AG04450 (cell line): Measurements from ENCODE around the gene CES2. TPM values are rescaled to one million over a fixed set of nuclear protein-coding genes. Genes with fewer than 3 reads are reported as not detected.

Experiments
- CTCF ChIA-PET: fragments of 300-600, 350-600 bp; formaldehyde crosslinking; extraction: SDS; loops from one replicate; lab custom pipeline; 2022; ENCODE audit warnings: antibody characterized with exemption, inconsistent platforms; lab: Charles Lee
- POLR2A ChIA-PET: fragments of 350-600 bp; formaldehyde crosslinking; extraction: SDS; loops from one replicate; lab custom pipeline; 2021; ENCODE audit warnings: antibody characterized with exemption, inconsistent platforms; lab: Yijun Ruan, JAX
- DNase-seq: peaks from one replicate; pipeline ENCODE4 v3.0.0-alpha.2; 2011; ENCODE audit warnings: low read depth, low spot score
- H3K27ac ChIP-seq: one replicate; pipeline ENCODE4 v1.5.1; 2012; ENCODE audit warnings: low read depth, low read length, control low read depth
- H3K27me3 ChIP-seq: one replicate; pipeline ENCODE4 v1.6.0; 2012; ENCODE audit warnings: low read length; ENCODE audit not compliant: control insufficient read depth, insufficient read depth
- H3K4me3 ChIP-seq: 2 replicates; pipeline ENCODE4 v1.5.1; 2011; ENCODE audit warnings: mild to moderate bottlenecking, low read depth, low read length, control low read depth
- H3K9me3 ChIP-seq: 2 replicates; pipeline ENCODE4 v1.5.1; 2012; ENCODE audit warnings: low read length; ENCODE audit not compliant: control insufficient read depth, insufficient read depth
- polyA plus RNA-seq: library from polyadenylated mRNA; depleted of rRNA; stranded (reverse); fragments of >200 nt; gene quantifications from 2 replicates; pipeline ENCODE4 v1.2.3, GENCODE V29; 2011
- TF ChIP-seq, protein P1 (sequence below): IDR thresholded peaks from 2 replicates; pipeline ENCODE4 v1.5.1; 2011; ENCODE audit warnings: low read depth, low read length, control low read depth, inconsistent platforms

Gene CES2
- polyA plus RNA-seq, 1 experiment, result 20.7 TPM

DNA sequence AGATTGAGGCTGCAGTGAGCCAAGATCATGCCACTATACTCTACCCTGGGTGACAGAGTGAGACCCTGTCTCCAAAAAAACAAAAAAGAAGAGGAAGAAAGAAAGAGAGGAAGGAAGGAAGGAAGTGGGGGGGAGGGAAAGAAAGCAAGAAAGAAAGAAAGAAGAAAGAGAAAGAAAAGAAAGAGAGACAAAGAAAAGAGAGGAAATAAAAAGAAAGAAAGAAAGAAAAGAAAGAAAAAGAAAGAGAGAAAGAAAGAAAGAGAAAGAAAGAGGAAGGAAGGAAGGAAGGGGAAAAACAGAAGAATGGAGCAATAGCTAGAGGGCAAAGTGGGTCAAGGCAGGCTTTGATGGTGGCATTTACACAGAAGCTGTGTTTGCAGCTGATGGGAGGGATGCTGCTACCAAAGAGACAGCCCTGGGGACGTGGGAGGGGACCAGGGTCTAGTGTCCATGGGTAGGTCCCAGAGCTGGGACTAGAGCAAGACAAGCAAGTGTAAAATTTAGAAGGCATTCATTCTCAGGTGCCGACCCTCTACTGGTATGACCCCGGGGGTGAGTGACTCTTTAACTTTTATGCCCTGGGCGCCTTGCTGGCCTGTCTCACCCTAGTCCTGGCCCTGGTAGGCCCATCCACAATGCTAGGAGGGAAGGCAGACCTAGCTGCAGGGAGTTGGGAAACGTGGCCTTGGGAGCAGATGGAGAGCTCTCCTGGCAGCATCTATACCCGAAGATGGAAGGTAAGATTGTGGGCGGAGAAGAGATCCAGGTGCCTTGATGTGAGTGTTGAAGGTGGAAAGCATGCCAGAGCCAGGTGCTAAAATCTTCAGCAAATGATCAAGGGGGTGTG is 23.8 kb downstream of the CES2 start:
- Histone ChIP-seq H3K9me3 (no peaks in the 10 kb centered on the region), H3K27ac (no peak overlapping the region), H3K27me3 (peaks cover 15% of the 10 kb centered on the region), H3K4me3 (no peak overlapping the region)
- TF ChIP-seq, protein P1, sequence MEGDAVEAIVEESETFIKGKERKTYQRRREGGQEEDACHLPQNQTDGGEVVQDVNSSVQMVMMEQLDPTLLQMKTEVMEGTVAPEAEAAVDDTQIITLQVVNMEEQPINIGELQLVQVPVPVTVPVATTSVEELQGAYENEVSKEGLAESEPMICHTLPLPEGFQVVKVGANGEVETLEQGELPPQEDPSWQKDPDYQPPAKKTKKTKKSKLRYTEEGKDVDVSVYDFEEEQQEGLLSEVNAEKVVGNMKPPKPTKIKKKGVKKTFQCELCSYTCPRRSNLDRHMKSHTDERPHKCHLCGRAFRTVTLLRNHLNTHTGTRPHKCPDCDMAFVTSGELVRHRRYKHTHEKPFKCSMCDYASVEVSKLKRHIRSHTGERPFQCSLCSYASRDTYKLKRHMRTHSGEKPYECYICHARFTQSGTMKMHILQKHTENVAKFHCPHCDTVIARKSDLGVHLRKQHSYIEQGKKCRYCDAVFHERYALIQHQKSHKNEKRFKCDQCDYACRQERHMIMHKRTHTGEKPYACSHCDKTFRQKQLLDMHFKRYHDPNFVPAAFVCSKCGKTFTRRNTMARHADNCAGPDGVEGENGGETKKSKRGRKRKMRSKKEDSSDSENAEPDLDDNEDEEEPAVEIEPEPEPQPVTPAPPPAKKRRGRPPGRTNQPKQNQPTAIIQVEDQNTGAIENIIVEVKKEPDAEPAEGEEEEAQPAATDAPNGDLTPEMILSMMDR, result no peak
- ChIA-PET POLR2A (no interaction called here), CTCF (interaction anchor here (0.7 to 3.8 kb wide), 8 partner anchors 13 to 374 kb away, joined by 3 to 19 read pairs (median 4); no protein-coding TSS in a partner anchor)
- DNase-seq, result no peak

DNA sequence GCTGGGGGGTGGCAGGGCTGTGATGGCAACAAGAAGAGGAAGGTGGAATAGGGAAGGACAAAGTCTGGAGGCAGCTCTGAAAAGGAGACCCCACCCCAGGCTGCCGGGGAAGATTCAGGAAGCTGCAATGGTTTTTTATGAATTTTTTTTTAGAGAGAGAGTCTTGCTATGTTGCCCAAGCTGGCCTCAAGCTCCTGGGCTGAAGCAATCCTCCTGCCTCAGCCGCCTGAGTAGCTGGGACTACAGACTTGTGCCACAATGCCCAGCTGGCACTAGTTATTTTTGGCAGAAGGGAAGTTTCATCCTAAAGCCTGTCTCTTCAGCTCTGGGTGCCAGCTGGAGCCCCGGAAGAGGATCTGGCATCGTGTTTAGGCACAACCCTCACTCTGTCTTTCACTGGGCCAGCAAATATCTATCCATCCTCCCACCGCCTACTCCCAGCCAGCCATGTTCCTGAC is 24.4 kb downstream of the CES2 start:
- Histone ChIP-seq H3K27ac (no peak overlapping the region), H3K9me3 (no peaks in the 10 kb centered on the region), H3K4me3 (no peak overlapping the region), H3K27me3 (peaks cover 21% of the 10 kb centered on the region)
- POLR2A ChIA-PET, result interaction anchor here (0.6 kb wide), 1 partner anchor 204 kb away, joined by 6 read pairs; no protein-coding TSS in a partner anchor
- TF ChIP-seq, protein P1, result no peak
- DNase-seq, result no peak
- CTCF ChIA-PET, result interaction anchor here (0.6 to 3.8 kb wide), 11 partner anchors 10 to 201 kb away, joined by 3 to 19 read pairs (median 4); no protein-coding TSS in a partner anchor

DNA sequence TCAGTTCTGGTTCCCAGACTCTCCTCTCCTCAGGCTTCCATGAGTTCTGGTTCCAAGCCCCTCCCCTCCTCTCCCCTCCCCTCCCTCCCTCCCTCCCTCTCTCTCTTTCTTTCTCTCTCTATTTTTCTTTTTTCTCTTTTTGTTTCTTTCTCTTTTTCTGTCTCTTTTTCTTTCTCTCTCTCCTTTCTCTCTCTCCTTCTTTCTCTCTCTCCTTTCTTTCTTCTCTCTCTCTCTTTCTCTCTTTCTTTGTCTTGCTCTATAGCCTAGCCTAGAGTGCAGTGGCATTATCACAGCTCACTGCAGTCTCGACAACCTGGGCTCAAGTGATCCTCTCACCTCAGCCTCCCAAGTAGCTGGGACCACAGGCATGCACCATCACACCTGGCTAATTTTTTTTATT is 25.0 kb downstream of the CES2 start:
- Histone ChIP-seq H3K9me3 (no peaks in the 10 kb centered on the region), H3K4me3 (no peak overlapping the region), H3K27ac (no peak overlapping the region), H3K27me3 (peaks cover 26% of the 10 kb centered on the region)
- no peak for DNase-seq
- TF ChIP-seq, protein P1, result no peak
- ChIA-PET POLR2A (interaction anchor here (0.6 kb wide), 1 partner anchor 203 kb away, joined by 6 read pairs; no protein-coding TSS in a partner anchor), CTCF (interaction anchor here (0.5 to 2.4 kb wide), 21 partner anchors 9 to 237 kb away, joined by 3 to 17 read pairs (median 4); no protein-coding TSS in a partner anchor)

DNA sequence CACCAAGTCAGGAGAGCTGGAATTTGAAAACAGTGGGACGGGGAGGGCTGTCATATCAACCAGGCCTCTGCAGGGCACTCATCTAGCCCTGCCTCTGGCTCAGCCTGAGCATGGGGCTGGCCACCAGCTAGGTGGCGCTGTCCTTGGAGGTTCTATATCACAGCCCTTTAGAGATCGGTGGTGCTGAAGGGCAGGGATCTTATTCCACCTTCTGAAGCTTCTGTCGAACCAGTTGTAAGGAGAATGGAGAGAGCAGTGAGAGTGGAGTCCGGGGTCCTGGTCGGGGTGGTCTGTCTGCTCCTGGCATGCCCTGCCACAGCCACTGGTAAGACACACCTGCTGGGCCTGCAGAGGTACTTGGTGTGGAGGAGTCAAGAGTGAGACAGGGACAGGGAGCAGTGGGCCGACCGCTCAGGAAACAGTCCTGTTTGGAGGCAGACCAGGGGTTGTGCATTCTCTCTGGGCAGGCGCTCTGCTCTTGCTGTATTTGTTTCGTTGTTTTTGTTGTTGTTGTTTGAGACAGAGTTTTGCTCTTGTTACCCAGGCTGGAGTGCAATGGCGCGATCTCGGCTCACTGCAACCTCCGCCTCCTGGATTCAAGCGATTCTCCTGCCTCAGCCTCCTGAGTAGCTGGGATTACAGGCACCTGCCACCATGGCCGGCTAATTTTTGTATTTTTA is 25.9 kb downstream of the CES2 start, which contains the start of gene CES3:
Gene CES3, plus strand, starts transcription at position 202 of the 680 bp plus-strand sequence. Its CDS starts 42 bp downstream, at position 244.
- H3K27me3 ChIP-seq, result peaks cover 29% of the 10 kb centered on the region
- CTCF ChIA-PET, result interaction anchor here (0.5 to 2.4 kb wide), 22 partner anchors 8 to 236 kb away, joined by 3 to 17 read pairs (median 4); no protein-coding TSS in a partner anchor
- TF ChIP-seq, protein P1, result peak; percentile 80
- POLR2A ChIA-PET, result no interaction called here
- DNase-seq, result peak; percentile 20
- H3K9me3 ChIP-seq, result no peaks in the 10 kb centered on the region
- H3K4me3 ChIP-seq, result no peak within 1 kb of the TSS
- H3K27ac ChIP-seq, result no peak within 1 kb of the TSS
